ENCODE data around the gene MAST2. TPM values are rescaled to one million over a fixed set of nuclear protein-coding genes. Genes with fewer than 3 reads are reported as not detected.

The MAST2 gene
- total RNA-seq, 1 donor: 34.5 TPM

- DNase-seq (ENCODE audit: low read depth): peak; percentile 31
- no peak for TF ChIP-seq CTCF (IDR thresholded peaks at IDR 0.05; ENCODE audit: insufficient read depth, low read depth, low read length)
- H3K4me3 ChIP-seq (ENCODE audit: low read depth, low read length): no peak overlapping the region
Observed at GRCh38 chr1:45880930-45881329, 77.5 kb downstream of the MAST2 start.

GRCh38 chr1:45883658-45884057, 80.2 kb downstream of the MAST2 start:
- peak; percentile 9 for DNase-seq (ENCODE audit: low read depth)
- H3K4me3 ChIP-seq (ENCODE audit: low read depth, low read length): no peak overlapping the region
- TF ChIP-seq CTCF (IDR thresholded peaks at IDR 0.05; ENCODE audit: insufficient read depth, low read depth, low read length): no peak

- TF ChIP-seq CTCF (IDR thresholded peaks at IDR 0.05; ENCODE audit: insufficient read depth, low read depth, low read length): no peak
- DNase-seq (ENCODE audit: low read depth): no peak
- no peak overlapping the region for H3K4me3 ChIP-seq (ENCODE audit: low read depth, low read length)
Observed at GRCh38 chr1:45884700-45885099, 81.3 kb downstream of the MAST2 start.

- no peak overlapping the region for H3K4me3 ChIP-seq (ENCODE audit: low read depth, low read length)
- DNase-seq (ENCODE audit: low read depth): no peak
- TF ChIP-seq CTCF (IDR thresholded peaks at IDR 0.05; ENCODE audit: insufficient read depth, low read depth, low read length): no peak
Observed at GRCh38 chr1:45886229-45886628, 82.8 kb downstream of the MAST2 start.

GRCh38 chr1:45887156-45887842, 83.9 kb downstream of the MAST2 start:
- no peak overlapping the region for H3K4me3 ChIP-seq (ENCODE audit: low read depth, low read length)
- no peak for DNase-seq (ENCODE audit: low read depth)
- no peak for TF ChIP-seq CTCF (IDR thresholded peaks at IDR 0.05; ENCODE audit: insufficient read depth, low read depth, low read length)

GRCh38 chr1:45890078-45890477, 86.7 kb downstream of the MAST2 start:
- H3K4me3 ChIP-seq (ENCODE audit: low read depth, low read length): no peak overlapping the region
- no peak for DNase-seq (ENCODE audit: low read depth)
- no peak for TF ChIP-seq CTCF (IDR thresholded peaks at IDR 0.05; ENCODE audit: insufficient read depth, low read depth, low read length)

- no peak overlapping the region for H3K4me3 ChIP-seq (ENCODE audit: low read depth, low read length)
- no peak for TF ChIP-seq CTCF (IDR thresholded peaks at IDR 0.05; ENCODE audit: insufficient read depth, low read depth, low read length)
- DNase-seq (ENCODE audit: low read depth): no peak
Observed at GRCh38 chr1:45891087-45891486, 87.7 kb downstream of the MAST2 start.
